Glutamatergic neuron (in vitro differentiated cells): ENCODE data around the gene STX18. TPM values are rescaled to one million over a fixed set of nuclear protein-coding genes. Genes with fewer than 3 reads are reported as not detected.

Experiments used
- DNase-seq: peaks from one replicate; pipeline ENCODE4 v3.0.0; 2022
- H3K27ac Mint-ChIP-seq: one replicate; pipeline ENCODE4 v1.8.0; 2020; ENCODE audit warnings: mild to moderate bottlenecking, mixed read lengths, inconsistent platforms; ENCODE audit not compliant: unreplicated experiment
- H3K27me3 Mint-ChIP-seq: one replicate; pipeline ENCODE4 v1.8.0; 2020; ENCODE audit warnings: mild to moderate bottlenecking, moderate library complexity, mixed read lengths, inconsistent platforms; ENCODE audit not compliant: unreplicated experiment
- H3K36me3 Mint-ChIP-seq: one replicate; pipeline ENCODE4 v1.8.0; 2020; ENCODE audit warnings: mild to moderate bottlenecking, mixed read lengths, inconsistent platforms; ENCODE audit not compliant: unreplicated experiment
- H3K4me1 Mint-ChIP-seq: one replicate; pipeline ENCODE4 v1.8.0; 2020; ENCODE audit warnings: mild to moderate bottlenecking, low read depth, mixed read lengths, inconsistent platforms; ENCODE audit not compliant: unreplicated experiment
- H3K4me3 Mint-ChIP-seq: one replicate; pipeline ENCODE4 v1.8.0; 2020; ENCODE audit warnings: mild to moderate bottlenecking, mixed read lengths, inconsistent platforms; ENCODE audit not compliant: unreplicated experiment
- H3K9me3 Mint-ChIP-seq: one replicate; pipeline ENCODE4 v1.8.0; 2020; ENCODE audit warnings: mild to moderate bottlenecking, moderate library complexity, mixed read lengths, inconsistent platforms; ENCODE audit not compliant: unreplicated experiment
- total RNA-seq: library from RNA; stranded (reverse); fragmentation: NEBNext Ultra II Directional; extraction: Animal tissue kit (Norgen Biotek cat#: 25700); gene quantifications from one replicate; pipeline ENCODE4 v1.2.1, GENCODE V29; 2021; ENCODE audit not compliant: unreplicated experiment
- TF ChIP-seq, protein P1 (sequence below): fragments of 200-600 bp; sonication (generic); IDR thresholded peaks from one replicate; pipeline ENCODE4 v1.5.0; 2021; ENCODE audit not compliant: partially characterized antibody, unreplicated experiment

The STX18 gene
- total RNA-seq, 1 donor from 2014 or later = 26.3 TPM

DNA sequence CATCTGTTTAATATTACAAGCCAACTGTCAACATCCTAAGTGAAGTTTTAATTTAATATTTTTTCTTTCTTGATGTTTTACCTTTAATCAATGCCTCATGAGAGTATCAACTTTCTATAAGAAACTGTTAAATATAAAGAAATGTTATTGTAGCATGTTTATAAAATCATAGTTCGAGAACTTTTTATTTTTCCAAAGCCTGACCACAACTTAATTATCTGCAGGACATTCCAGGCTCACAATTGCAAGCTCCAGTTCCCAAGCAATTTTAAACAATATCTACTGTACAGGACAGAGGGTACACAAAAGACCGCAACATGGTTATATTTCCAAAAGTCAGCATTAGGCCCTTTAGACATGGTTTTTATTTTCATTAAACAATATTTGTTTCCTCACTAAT is 20.1 kb downstream of the STX18 start:
- no peak for DNase-seq
- TF ChIP-seq, protein P1, sequence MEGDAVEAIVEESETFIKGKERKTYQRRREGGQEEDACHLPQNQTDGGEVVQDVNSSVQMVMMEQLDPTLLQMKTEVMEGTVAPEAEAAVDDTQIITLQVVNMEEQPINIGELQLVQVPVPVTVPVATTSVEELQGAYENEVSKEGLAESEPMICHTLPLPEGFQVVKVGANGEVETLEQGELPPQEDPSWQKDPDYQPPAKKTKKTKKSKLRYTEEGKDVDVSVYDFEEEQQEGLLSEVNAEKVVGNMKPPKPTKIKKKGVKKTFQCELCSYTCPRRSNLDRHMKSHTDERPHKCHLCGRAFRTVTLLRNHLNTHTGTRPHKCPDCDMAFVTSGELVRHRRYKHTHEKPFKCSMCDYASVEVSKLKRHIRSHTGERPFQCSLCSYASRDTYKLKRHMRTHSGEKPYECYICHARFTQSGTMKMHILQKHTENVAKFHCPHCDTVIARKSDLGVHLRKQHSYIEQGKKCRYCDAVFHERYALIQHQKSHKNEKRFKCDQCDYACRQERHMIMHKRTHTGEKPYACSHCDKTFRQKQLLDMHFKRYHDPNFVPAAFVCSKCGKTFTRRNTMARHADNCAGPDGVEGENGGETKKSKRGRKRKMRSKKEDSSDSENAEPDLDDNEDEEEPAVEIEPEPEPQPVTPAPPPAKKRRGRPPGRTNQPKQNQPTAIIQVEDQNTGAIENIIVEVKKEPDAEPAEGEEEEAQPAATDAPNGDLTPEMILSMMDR = no peak
- Mint-ChIP-seq H3K4me1 (peaks cover 7% of the 10 kb centered on the region), H3K9me3 (no peaks in the 10 kb centered on the region), H3K27ac (no peak overlapping the region), H3K27me3 (no peaks in the 10 kb centered on the region), H3K36me3 (no peaks in the 10 kb centered on the region), H3K4me3 (no peak overlapping the region)

DNA sequence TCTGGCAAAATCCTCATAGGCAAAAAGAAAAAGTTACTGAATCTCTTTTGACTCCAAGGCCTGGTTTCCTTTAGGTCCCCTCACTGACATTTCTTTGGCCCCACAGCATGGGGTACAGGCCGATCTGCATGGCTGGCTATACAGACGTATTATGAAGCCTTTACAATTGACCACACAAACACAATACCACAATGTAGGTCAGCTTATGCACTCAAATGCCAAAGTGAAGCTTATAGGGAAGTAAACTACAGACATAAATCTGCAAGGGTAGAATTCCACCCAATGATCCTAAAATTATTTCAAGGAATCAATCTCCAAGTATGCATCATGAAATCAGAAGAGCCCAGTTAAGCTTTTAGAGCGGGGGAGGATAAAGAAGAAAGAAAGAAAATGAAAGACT is 20.7 kb downstream of the STX18 start:
- Mint-ChIP-seq H3K9me3 (no peaks in the 10 kb centered on the region), H3K27ac (no peak overlapping the region), H3K36me3 (no peaks in the 10 kb centered on the region), H3K4me3 (no peak overlapping the region), H3K4me1 (peaks cover 7% of the 10 kb centered on the region), H3K27me3 (no peaks in the 10 kb centered on the region)
- no peak for DNase-seq
- TF ChIP-seq, protein P1 = no peak

DNA sequence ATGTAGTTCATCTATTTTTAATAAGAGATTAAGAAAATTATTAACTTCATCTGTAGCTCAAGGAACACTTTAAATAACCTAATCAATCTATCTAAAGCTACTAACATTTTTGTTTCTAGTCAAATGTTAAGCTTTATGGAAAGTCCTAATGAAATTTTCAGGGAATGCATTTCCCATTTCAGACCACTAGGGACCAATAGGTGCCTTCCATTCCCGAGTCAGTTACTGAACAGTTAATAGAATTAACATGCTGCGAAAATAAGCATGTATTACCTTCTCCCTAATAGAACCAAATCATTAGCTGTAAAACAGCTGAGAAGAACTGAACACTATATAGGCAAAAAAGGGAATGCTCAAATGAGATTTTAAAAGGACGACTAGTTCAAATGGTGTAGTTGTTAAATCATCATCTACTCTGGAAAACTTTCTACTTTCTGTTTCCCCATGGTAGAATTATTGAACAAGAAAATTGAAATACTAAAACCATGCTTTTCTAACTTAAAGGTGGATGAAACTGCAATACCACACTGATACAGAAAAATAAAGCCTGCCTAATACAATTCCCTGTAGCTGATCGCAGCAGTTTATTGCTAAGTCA is 22.5 kb downstream of the STX18 start:
- Mint-ChIP-seq H3K27me3 (no peaks in the 10 kb centered on the region), H3K4me3 (no peak overlapping the region), H3K4me1 (peaks cover 4% of the 10 kb centered on the region), H3K36me3 (no peaks in the 10 kb centered on the region), H3K9me3 (no peaks in the 10 kb centered on the region), H3K27ac (no peak overlapping the region)
- TF ChIP-seq, protein P1 = peak; percentile 88
- DNase-seq = no peak

DNA sequence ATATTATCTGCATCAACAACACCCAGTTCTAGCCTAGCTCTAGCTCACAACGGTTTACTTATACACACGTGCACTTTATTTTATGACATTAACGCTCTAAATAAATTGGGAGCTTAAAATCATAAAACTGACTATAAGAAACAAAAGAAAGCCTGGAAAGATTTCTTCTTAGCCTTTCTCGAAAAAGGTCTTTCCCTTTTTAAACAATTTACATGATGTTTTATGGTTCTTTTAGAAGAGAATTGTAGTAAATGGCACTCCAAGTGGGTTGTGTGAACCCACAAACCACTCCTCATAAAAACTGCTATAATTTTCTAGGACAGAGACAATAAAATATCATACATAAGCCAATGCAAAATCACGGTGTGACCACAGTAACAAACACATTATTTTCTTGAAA is 23.1 kb downstream of the STX18 start:
- TF ChIP-seq, protein P1 = no peak
- no peak overlapping the region for H3K27ac Mint-ChIP-seq
- no peaks in the 10 kb centered on the region for H3K27me3 Mint-ChIP-seq
- peaks cover 4% of the 10 kb centered on the region for H3K4me1 Mint-ChIP-seq
- no peaks in the 10 kb centered on the region for H3K36me3 Mint-ChIP-seq
- no peak overlapping the region for H3K4me3 Mint-ChIP-seq
- H3K9me3 Mint-ChIP-seq = no peaks in the 10 kb centered on the region
- DNase-seq = no peak

DNA sequence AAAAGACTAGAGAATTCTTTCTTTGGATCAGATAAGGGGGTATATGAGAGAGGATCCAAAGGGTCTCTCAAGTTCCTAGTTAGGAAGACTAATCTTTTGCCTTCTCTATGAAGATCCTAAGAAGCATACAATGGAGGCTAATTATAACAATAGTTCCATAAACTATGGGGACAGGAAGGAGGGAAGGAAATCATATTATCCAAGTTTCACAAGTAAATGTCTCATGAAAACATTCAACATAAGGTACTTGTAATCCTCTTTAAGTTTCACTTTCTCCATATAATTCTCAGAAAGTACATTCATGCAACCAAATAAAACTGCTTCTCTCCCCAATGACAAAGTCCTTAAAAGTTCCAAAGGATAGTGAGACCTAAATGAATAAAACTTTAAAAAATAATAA is 27.1 kb downstream of the STX18 start:
- peaks cover 2% of the 10 kb centered on the region for H3K4me1 Mint-ChIP-seq
- H3K27me3 Mint-ChIP-seq = no peaks in the 10 kb centered on the region

More for the DNA sequence above, 27.1 kb downstream of the STX18 start:
- Mint-ChIP-seq H3K4me3 (no peak overlapping the region), H3K9me3 (no peaks in the 10 kb centered on the region), H3K27ac (no peak overlapping the region), H3K36me3 (no peaks in the 10 kb centered on the region)
- TF ChIP-seq, protein P1 = no peak
- DNase-seq = no peak
